Spleen (tissue), 7 donors: ENCODE results near the gene BPTF.
"Not testable (repeated sequence)": the region's sequence is repeated elsewhere in the genome, so short reads cannot be mapped to it uniquely, and the experiment has no call there.

ENCODE experiments used
- POLR2A ChIP-seq, 3 donors: fragments of 450-650 bp; IDR thresholded peaks; one replicate each; pipeline ENCODE4 v1.5.1; 2017; ENCODE audit warnings: antibody characterized with exemption in 3 of 3, mild to moderate bottlenecking in 1 of 3
- POLR2AphosphoS5 ChIP-seq, 3 donors: sonication (generic); formaldehyde crosslinking; IDR thresholded peaks; one replicate each; pipeline ENCODE4 v1.5.1; 2017; ENCODE audit warnings: antibody characterized with exemption in 3 of 3
- TF ChIP-seq, protein P1 (sequence below), 11 experiments: fragments of 200-600 bp in 7 of 11; fragments of 450-650 bp in 4 of 11; sonication (generic) in 4 of 11; IDR thresholded peaks in 8 of 11; conservative IDR thresholded peaks in 3 of 11; 1 replicate in 7 of 11; 2 replicates in 4 of 11; pipeline versions ENCODE4 v1.4.0 to v1.8.0; 2016 to 2021; ENCODE audit warnings: antibody characterized with exemption in 11 of 11, inconsistent platforms in 4 of 11, mild to moderate bottlenecking in 1 of 11
- donor health status: DM: no; HTN: no; CAD: no; lungs with moderate emphysema.
- donor health status: DM: no; HTN: no; CAD: no.
- donor health status: DM: no; HTN: no; CAD: no.

DNA sequence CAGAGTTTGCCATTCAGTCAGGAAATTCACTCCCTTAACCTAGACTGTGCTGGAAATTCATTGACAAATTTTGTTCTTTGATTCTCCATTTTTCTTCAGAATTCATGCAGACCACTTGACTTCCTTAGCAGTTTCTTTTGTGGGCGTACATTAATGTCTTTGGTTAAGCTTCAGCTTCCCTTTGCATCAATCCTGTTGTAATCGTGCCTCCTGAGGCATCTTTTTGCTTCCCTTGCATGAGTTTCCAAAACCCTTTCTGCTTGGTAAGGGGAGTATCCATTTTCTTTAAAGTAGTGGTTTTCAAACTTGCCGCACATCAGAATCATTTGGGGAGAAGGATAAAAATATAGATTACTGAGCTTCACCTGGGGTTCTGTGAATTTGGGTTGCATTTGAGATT lies 23.5 kb downstream of the BPTF start:
- TF ChIP-seq POLR2AphosphoS5, POLR2A (IDR thresholded peaks at IDR 0.05): not testable (repeated sequence)
- TF ChIP-seq, protein P1, sequence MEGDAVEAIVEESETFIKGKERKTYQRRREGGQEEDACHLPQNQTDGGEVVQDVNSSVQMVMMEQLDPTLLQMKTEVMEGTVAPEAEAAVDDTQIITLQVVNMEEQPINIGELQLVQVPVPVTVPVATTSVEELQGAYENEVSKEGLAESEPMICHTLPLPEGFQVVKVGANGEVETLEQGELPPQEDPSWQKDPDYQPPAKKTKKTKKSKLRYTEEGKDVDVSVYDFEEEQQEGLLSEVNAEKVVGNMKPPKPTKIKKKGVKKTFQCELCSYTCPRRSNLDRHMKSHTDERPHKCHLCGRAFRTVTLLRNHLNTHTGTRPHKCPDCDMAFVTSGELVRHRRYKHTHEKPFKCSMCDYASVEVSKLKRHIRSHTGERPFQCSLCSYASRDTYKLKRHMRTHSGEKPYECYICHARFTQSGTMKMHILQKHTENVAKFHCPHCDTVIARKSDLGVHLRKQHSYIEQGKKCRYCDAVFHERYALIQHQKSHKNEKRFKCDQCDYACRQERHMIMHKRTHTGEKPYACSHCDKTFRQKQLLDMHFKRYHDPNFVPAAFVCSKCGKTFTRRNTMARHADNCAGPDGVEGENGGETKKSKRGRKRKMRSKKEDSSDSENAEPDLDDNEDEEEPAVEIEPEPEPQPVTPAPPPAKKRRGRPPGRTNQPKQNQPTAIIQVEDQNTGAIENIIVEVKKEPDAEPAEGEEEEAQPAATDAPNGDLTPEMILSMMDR (IDR thresholded peaks at IDR 0.05 in 8 of 11, conservative IDR thresholded peaks at IDR 0.05 in 3 of 11) = not testable (repeated sequence)
